Spleen (tissue), 11 donors: ENCODE results near the gene SPRR2A. TPM values are rescaled to one million over a fixed set of nuclear protein-coding genes. Genes with fewer than 3 reads are reported as not detected.
"Not testable (repeated sequence)": the region's sequence is repeated elsewhere in the genome, so short reads cannot be mapped to it uniquely, and the experiment has no call there.

Experiments
- DNase-seq: peaks from one replicate; pipeline ENCODE4 v3.0.0-alpha.2; 2020
- H3K27ac ChIP-seq, 8 donors: fragments of 200-600 bp; sonication (generic) in 7 of 8; 1 replicate in 4 of 8; 2 replicates in 4 of 8; pipeline versions ENCODE4 v1.5.0 to v1.8.0; 2016 to 2021; ENCODE audit warnings: inconsistent platforms in 4 of 8, mild to moderate bottlenecking in 4 of 8, moderate library complexity in 1 of 8
- H3K27me3 ChIP-seq, 7 donors: fragments of 200-600 bp; sonication (generic) in 6 of 7; replicated peaks in 1 of 7; 1 replicate in 4 of 7; 2 replicates in 3 of 7; pipeline versions ENCODE4 v1.5.0 to v1.8.0; 2016 to 2021; ENCODE audit warnings: inconsistent platforms in 3 of 7, mild to moderate bottlenecking in 1 of 7
- H3K36me3 ChIP-seq, 6 donors: fragments of 200-600 bp; sonication (generic) in 5 of 6; 1 replicate in 4 of 6; 2 replicates in 2 of 6; pipeline versions ENCODE4 v1.5.0 to v1.8.0; 2016 to 2021; ENCODE audit warnings: inconsistent platforms in 2 of 6
- H3K4me1 ChIP-seq, 6 donors: fragments of 200-600 bp; sonication (generic) in 5 of 6; 1 replicate in 3 of 6; 2 replicates in 3 of 6; pipeline versions ENCODE4 v1.5.0 to v1.8.0; 2016 to 2021; ENCODE audit warnings: inconsistent platforms in 3 of 6
- H3K4me3 ChIP-seq, 8 donors: fragments of 200-600 bp; sonication (generic) in 7 of 8; 1 replicate in 4 of 8; 2 replicates in 4 of 8; pipeline versions ENCODE4 v1.5.0 to v1.8.0; 2016 to 2021; ENCODE audit warnings: inconsistent platforms in 4 of 8, mild to moderate bottlenecking in 4 of 8, moderate library complexity in 2 of 8
- H3K9me3 ChIP-seq, 8 donors: fragments of 200-600 bp; sonication (generic) in 7 of 8; 1 replicate in 4 of 8; 2 replicates in 4 of 8; pipeline versions ENCODE4 v1.5.0 to v1.8.0; 2016 to 2021; ENCODE audit warnings: inconsistent platforms in 4 of 8
- POLR2A ChIP-seq, 3 donors: fragments of 450-650 bp; IDR thresholded peaks; one replicate each; pipeline ENCODE4 v1.5.1; 2017; ENCODE audit warnings: antibody characterized with exemption in 3 of 3, mild to moderate bottlenecking in 1 of 3
- POLR2AphosphoS5 ChIP-seq, 3 donors: sonication (generic); formaldehyde crosslinking; IDR thresholded peaks; one replicate each; pipeline ENCODE4 v1.5.1; 2017; ENCODE audit warnings: antibody characterized with exemption in 3 of 3
- WGBS, 5 donors: extraction: QIAGEN DNeasy Blood & Tissue Kit in 3 of 5; methylation state at CpG; one replicate each; pipeline versions ENCODE4 v1.1.5 to v1.1.7; 2013 to 2018; 5-methylcytosine and 5-hydroxymethylcytosine counted together
- intact Hi-C: fragments of 100-400 bp; cut with DNase I; formaldehyde crosslinking; loops from one replicate; pipeline ENCODE4 v1.15.0; 2023; ENCODE audit warnings: low total_unique reads
- polyA plus RNA-seq, 3 donors: library from polyadenylated mRNA; stranded (reverse); fragments of 200-250 nt; gene quantifications; one replicate each; pipeline ENCODE4 v1.2.1, GENCODE V29; 2013
- small RNA-seq, 4 donors: library from RNA; depleted of rRNA; stranded (forward); fragments of <200 nt; gene quantifications; one replicate each; pipeline ENCODE3, GENCODE V24; 2016
- total RNA-seq, 7 donors: library from RNA; depleted of rRNA in 3 of 7; stranded (reverse); fragments of >200 nt in 3 of 7; fragmentation: NEBNext Ultra II Directional in 4 of 7; extraction: Animal tissue kit (Norgen Biotek cat#: 25700) in 4 of 7; gene quantifications; one replicate each; pipeline versions ENCODE4 v1.1.0 to v1.2.1, GENCODE V29; 2016 to 2021
- TF ChIP-seq, protein P1 (sequence below), 11 experiments: fragments of 200-600 bp in 7 of 11; fragments of 450-650 bp in 4 of 11; sonication (generic) in 4 of 11; IDR thresholded peaks in 8 of 11; conservative IDR thresholded peaks in 3 of 11; 1 replicate in 7 of 11; 2 replicates in 4 of 11; pipeline versions ENCODE4 v1.4.0 to v1.8.0; 2016 to 2021; ENCODE audit warnings: antibody characterized with exemption in 11 of 11, inconsistent platforms in 4 of 11, mild to moderate bottlenecking in 1 of 11
- donor health status: healthy with polysubstance abuse.
- donor health status: DM: no; HTN: no; CAD: no; lungs with moderate emphysema.
- donor health status: DM: no; HTN: no; CAD: no.
- donor health status: Bipolar disorder and iron deficiency.
- donor health status: healthy.
- donor health status: DM: no; HTN: no; CAD: no.
- donor health status: DM: yes; HTN: yes; CAD: no.

SPRR2A gene
- total and polyA plus RNA-seq, 10 donors: 0.30 to 2.2 TPM; not detected in 8

DNA sequence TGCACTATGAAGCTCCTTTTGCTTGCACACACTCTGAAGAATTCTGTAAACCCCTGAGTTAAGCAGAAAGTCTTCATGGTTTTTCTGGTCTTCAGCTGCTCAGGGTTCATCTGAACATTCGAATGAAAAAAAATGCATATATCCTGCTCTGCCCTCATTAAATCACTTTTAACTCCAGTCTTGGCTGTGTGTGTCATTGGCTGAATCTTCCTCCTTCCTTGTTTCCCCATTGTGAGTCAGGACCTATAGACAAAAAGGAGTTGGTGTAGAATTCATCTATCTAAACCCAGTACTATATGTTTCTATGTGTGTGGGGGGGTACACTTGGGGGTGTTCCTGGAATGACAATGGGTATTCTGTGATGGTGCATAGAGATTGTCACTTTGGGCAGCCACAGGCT is 32.9 kb downstream of the SPRR2A start:
- no peak overlapping the region for H3K4me3 ChIP-seq
- intact Hi-C loops: no loop called here
- TF ChIP-seq, protein P1, sequence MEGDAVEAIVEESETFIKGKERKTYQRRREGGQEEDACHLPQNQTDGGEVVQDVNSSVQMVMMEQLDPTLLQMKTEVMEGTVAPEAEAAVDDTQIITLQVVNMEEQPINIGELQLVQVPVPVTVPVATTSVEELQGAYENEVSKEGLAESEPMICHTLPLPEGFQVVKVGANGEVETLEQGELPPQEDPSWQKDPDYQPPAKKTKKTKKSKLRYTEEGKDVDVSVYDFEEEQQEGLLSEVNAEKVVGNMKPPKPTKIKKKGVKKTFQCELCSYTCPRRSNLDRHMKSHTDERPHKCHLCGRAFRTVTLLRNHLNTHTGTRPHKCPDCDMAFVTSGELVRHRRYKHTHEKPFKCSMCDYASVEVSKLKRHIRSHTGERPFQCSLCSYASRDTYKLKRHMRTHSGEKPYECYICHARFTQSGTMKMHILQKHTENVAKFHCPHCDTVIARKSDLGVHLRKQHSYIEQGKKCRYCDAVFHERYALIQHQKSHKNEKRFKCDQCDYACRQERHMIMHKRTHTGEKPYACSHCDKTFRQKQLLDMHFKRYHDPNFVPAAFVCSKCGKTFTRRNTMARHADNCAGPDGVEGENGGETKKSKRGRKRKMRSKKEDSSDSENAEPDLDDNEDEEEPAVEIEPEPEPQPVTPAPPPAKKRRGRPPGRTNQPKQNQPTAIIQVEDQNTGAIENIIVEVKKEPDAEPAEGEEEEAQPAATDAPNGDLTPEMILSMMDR (IDR thresholded peaks at IDR 0.05 in 8 of 11, conservative IDR thresholded peaks at IDR 0.05 in 3 of 11): no peak
- TF ChIP-seq POLR2A (IDR thresholded peaks at IDR 0.05): no peak
- no peak for TF ChIP-seq POLR2AphosphoS5 (IDR thresholded peaks at IDR 0.05)
- WGBS, 5 donors: 74 to 94% (median 92%) methylated on average over 1 of the region's 1 CpG
- no peak overlapping the region for H3K27ac ChIP-seq
- H3K9me3 ChIP-seq: no peaks in the 10 kb centered on the region
- no peaks in the 10 kb centered on the region for H3K36me3 ChIP-seq
- no peak for DNase-seq
- no peaks in the 10 kb centered on the region for H3K4me1 ChIP-seq
- peaks cover 0 to 26% (median 0%) of the 10 kb centered on the region in 7 donors for H3K27me3 ChIP-seq

- no peak overlapping the region for H3K27ac ChIP-seq
- 78 to 86% (median 82%) methylated on average over 6 to 7 of the region's 7 CpGs for WGBS, 5 donors
- peaks cover 0 to under 1% (median 0%) of the 10 kb centered on the region in 8 donors for H3K9me3 ChIP-seq
Observed at GRCh38 chr1:153023109-153023508, 34.2 kb downstream of the SPRR2A start.

DNA sequence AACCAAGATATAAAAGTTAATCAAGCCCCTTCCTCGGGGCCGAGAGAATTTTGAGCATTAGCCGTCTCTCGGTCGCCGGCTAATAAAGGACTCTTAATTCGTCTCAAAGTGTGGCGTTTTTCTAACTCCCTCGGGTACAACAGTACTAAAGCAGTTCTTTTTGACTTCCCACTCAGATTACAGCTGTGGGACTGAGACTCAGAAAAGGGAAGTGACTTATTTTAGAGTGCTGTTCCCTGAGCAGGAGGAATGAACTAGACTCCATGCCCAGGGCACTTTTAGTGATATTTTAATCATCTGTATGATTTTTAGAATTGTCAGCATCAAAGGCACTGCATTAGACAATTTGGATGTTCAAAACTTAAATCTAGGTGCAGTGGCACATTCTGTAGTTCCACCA is 35.0 kb downstream of the SPRR2A start:
- H3K9me3 ChIP-seq, H3K4me3 ChIP-seq, DNase-seq, intact Hi-C loops, H3K36me3 ChIP-seq, H3K27ac ChIP-seq, H3K4me1 ChIP-seq: not testable (repeated sequence)
- H3K27me3 ChIP-seq: peaks cover 0 to 33% (median 0%) of the 10 kb centered on the region in 7 donors
- 26 to 39% (median 32%) methylated on average over 9 of the region's 9 CpGs for WGBS, 5 donors

More at GRCh38 chr1:153023109-153023508, 34.2 kb downstream of the SPRR2A start:
- H3K36me3 ChIP-seq: no peaks in the 10 kb centered on the region
- no peaks in the 10 kb centered on the region for H3K4me1 ChIP-seq
- TF ChIP-seq POLR2A (IDR thresholded peaks at IDR 0.05) (no peak), POLR2AphosphoS5 (IDR thresholded peaks at IDR 0.05) (no peak)
- TF ChIP-seq, protein P1 (IDR thresholded peaks at IDR 0.05 in 8 of 11, conservative IDR thresholded peaks at IDR 0.05 in 3 of 11): no peak
- intact Hi-C loops: no loop called here
- no peak overlapping the region for H3K4me3 ChIP-seq
- H3K27me3 ChIP-seq: peaks cover 0 to 35% (median 0%) of the 10 kb centered on the region in 7 donors
- no peak for DNase-seq

DNA sequence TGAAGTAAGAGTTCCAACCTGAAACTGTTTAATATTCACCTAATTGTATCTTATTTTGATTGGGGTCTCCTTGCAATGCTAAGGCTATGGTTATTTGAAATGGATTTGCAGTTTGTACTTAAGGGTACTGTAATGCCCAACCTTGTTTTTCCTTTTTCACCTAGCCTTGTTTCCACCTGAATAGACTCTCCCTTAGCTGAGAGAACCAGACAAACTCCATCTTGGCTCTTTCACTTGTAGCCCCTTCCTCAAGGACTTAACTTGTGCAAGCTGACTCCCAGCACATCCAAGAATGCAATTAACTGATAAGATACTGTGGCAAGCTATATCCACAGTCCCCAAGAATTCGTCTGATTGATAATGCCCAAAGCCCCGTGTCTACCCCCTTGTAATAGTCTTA is 35.5 kb downstream of the SPRR2A start:
- H3K27me3 ChIP-seq: peaks cover 0 to 33% (median 0%) of the 10 kb centered on the region in 7 donors
- H3K4me1 ChIP-seq, DNase-seq, H3K4me3 ChIP-seq, H3K9me3 ChIP-seq, H3K36me3 ChIP-seq, H3K27ac ChIP-seq, intact Hi-C loops: not testable (repeated sequence)
- 12 to 34% (median 20%) methylated on average over 2 of the region's 2 CpGs for WGBS, 5 donors

GRCh38 chr1:153011235-153011758 is 46.0 kb downstream of the SPRR2A start:
- H3K36me3 ChIP-seq, H3K9me3 ChIP-seq, H3K4me1 ChIP-seq, H3K27me3 ChIP-seq, H3K27ac ChIP-seq, intact Hi-C loops, DNase-seq, H3K4me3 ChIP-seq: not testable (repeated sequence)
- WGBS, 5 donors: 82 to 91% (median 87%) methylated on average over 8 of the region's 8 CpGs

Small RNA genes within 50 kb of the gene (small RNA-seq; reads per million reads assigned to genes)
- gene AL356867.1 (0 reads per million in 4 donors), gene RF00322 (0 reads per million in 4 donors)

Other genes with a start within 250 kb of the SPRR2A start
- not detected for gene LCE1B, start 245.5 kb downstream of the SPRR2A start, total RNA-seq
- not detected for gene LCE1B, start 245.5 kb downstream of the SPRR2A start, polyA plus RNA-seq
- not detected for gene LCE1A, start 230.0 kb downstream of the SPRR2A start, total RNA-seq
- gene LCE1A, start 230.0 kb downstream of the SPRR2A start, polyA plus RNA-seq: not detected
- gene LCE6A, start 214.7 kb downstream of the SPRR2A start, total RNA-seq: not detected
- gene LCE6A, start 214.7 kb downstream of the SPRR2A start, polyA plus RNA-seq: not detected
- not detected for gene LCE7A, start 197.5 kb downstream of the SPRR2A start, total RNA-seq
- not detected for gene LCE7A, start 197.5 kb downstream of the SPRR2A start, polyA plus RNA-seq
- gene SMCP, start 179.2 kb downstream of the SPRR2A start, total RNA-seq: not detected
- gene SMCP, start 179.2 kb downstream of the SPRR2A start, polyA plus RNA-seq: not detected
- not detected for gene IVL, start 149.0 kb downstream of the SPRR2A start, total RNA-seq
- under 1 TPM in 2 of 3 donors, not detected in 1; 0.04 to 0.05 TPM for gene IVL, start 149.0 kb downstream of the SPRR2A start, polyA plus RNA-seq
- not detected for gene SPRR5, start 110.3 kb downstream of the SPRR2A start, total RNA-seq
- not detected for gene SPRR5, start 110.3 kb downstream of the SPRR2A start, polyA plus RNA-seq
- gene SPRR4, start 86.9 kb downstream of the SPRR2A start, total RNA-seq: not detected
- not detected for gene SPRR4, start 86.9 kb downstream of the SPRR2A start, polyA plus RNA-seq
- not detected for gene SPRR1A, start 73.4 kb downstream of the SPRR2A start, total RNA-seq
- gene SPRR1A, start 73.4 kb downstream of the SPRR2A start, polyA plus RNA-seq: not detected
- not detected for gene SPRR3, start 55.8 kb downstream of the SPRR2A start, total RNA-seq
- 1 to 10 TPM in 2 of 3 donors, under 1 TPM in 1; 0.39 to 9.3 (median 1.8) TPM for gene SPRR3, start 55.8 kb downstream of the SPRR2A start, polyA plus RNA-seq
- gene SPRR1B, start 26.3 kb downstream of the SPRR2A start, total RNA-seq: not detected
- 1 to 10 TPM in 1 of 3 donors, under 1 TPM in 1, not detected in 1; 0.30 to 1.2 TPM for gene SPRR1B, start 26.3 kb downstream of the SPRR2A start, polyA plus RNA-seq
- not detected for gene SPRR2D, start 16.4 kb downstream of the SPRR2A start, total RNA-seq
- gene SPRR2D, start 16.4 kb downstream of the SPRR2A start, polyA plus RNA-seq: 1 to 10 TPM in 1 of 3 donors, not detected in 2; 1.1 TPM
- gene SPRR2B, start 14.1 kb upstream of the SPRR2A start, total RNA-seq: not detected
- gene SPRR2B, start 14.1 kb upstream of the SPRR2A start, polyA plus RNA-seq: not detected
- gene SPRR2E, start 37.0 kb upstream of the SPRR2A start, total RNA-seq: not detected
- under 1 TPM in 1 of 3 donors, not detected in 2; 0.45 TPM for gene SPRR2E, start 37.0 kb upstream of the SPRR2A start, polyA plus RNA-seq
- not detected for gene SPRR2F, start 56.0 kb upstream of the SPRR2A start, total RNA-seq
- gene SPRR2F, start 56.0 kb upstream of the SPRR2A start, polyA plus RNA-seq: not detected
- not detected for gene SPRR2G, start 93.4 kb upstream of the SPRR2A start, total RNA-seq
- gene SPRR2G, start 93.4 kb upstream of the SPRR2A start, polyA plus RNA-seq: not detected
- not detected for gene LELP1, start 145.9 kb upstream of the SPRR2A start, total RNA-seq
- not detected for gene LELP1, start 145.9 kb upstream of the SPRR2A start, polyA plus RNA-seq
- not detected for gene PRR9, start 160.1 kb upstream of the SPRR2A start, total RNA-seq
- not detected for gene PRR9, start 160.1 kb upstream of the SPRR2A start, polyA plus RNA-seq
- gene LORICRIN, start 202.2 kb upstream of the SPRR2A start, total RNA-seq: not detected
- gene LORICRIN, start 202.2 kb upstream of the SPRR2A start, polyA plus RNA-seq: under 1 TPM; 0.38 to 0.83 (median 0.53) TPM